8988T (cell line): ENCODE results near the gene MYRFL.
"Not testable (repeated sequence)": the region's sequence is repeated elsewhere in the genome, so short reads cannot be mapped to it uniquely, and the experiment has no call there.

ENCODE experiments used
- DNase-seq: peaks from one replicate; pipeline ENCODE4 v3.0.0; 2011

Gene MYRFL

DNA sequence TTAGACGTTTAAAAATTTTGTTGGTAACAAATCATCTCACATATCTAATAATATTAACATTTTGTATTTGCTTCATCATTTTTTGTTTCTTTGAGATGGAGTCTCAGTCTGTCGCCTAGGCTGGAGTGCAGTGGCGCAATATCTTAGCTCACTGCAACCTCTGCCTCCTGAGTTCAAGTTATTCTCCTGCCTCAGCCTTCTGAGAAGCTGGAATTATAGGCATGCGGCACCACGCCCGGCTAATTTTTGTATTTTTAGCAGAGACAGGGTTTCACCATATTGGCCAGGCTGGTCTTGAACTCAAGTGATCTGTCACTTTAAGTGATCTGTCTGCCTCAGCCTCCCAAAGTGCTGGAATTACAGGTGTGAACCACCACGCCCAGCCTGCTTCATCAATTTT lies 169.1 kb downstream of the MYRFL start:
- not testable (repeated sequence) for DNase-seq

DNA sequence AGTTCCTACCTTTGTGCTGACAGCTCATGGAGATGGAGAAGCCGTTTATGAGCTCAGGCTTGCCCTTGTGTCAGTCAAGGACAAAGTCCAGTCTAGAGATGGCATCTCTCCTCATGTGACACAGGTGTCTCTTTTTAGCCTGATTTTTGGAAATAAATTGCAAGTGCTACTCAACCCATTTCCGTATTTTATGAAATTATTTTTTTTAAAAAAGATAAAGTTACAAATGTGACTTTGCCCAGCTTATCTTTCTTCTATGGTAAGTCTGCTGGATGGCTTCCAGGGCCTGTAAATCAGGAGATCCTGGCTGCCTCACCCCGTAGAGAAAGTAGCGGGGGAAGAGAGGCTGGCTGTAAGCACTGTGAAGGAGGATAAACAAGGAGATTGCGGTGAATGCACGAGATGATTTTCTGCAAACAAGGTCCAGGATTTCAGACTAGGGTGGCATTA lies 169.7 kb downstream of the MYRFL start:
- no peak for DNase-seq

DNA sequence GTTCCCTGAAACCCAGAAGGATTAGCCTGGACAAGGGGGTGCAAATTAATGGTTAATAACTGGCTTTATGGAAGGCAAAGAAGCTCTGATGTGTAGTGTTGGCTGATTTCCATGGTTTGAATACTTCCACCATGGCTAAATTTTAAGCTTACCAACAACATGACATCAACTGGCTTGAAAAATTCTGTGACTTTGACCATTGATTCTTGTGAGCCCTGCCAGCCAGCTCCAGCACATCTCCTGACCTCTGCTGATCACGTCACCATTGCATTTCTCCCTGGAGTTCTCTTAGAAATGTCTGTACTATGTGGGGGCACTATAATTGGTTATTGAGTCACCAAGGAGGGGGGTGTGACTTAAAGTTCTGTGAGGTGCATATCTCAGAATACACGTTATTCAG lies 171.2 kb downstream of the MYRFL start:
- DNase-seq = no peak

DNA sequence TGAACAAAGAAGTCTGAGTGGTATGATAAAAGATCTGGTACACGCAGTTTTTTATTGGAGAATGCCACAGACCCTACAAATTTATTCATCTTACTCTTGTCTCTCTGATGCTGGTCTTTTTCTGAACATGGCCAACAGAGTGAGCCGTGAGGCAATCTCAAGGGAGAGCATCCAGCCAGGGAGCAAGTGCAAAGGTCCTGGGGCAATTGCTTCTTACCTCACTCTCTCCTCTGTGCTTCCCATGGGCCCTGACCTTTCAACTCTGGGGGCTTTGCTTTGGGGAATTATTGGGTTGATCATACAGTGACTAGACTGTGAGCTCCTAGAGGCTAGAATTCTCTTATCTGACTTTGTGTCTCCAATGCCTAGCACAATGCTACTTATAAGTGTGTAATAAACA lies 171.7 kb downstream of the MYRFL start:
- DNase-seq = no peak

DNA sequence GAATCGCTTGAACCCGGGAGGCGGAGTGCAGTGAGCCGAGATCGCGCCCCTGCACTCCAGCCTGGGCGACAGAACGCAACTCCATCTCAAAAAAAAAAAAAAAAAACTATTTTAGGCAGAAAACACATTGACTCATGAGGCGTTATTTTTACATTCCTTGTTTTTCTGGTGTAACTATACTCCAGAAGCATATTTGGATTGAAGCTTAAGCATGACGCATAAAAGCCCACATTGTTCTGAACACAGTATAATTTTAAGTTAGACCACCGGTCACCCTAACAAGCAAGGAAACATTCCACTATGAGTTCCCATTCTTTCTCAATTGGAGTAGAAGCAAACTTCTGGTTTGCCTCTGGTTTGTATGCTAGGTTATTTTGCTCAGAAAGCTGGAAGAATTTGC lies 173.0 kb downstream of the MYRFL start:
- no peak for DNase-seq

DNA sequence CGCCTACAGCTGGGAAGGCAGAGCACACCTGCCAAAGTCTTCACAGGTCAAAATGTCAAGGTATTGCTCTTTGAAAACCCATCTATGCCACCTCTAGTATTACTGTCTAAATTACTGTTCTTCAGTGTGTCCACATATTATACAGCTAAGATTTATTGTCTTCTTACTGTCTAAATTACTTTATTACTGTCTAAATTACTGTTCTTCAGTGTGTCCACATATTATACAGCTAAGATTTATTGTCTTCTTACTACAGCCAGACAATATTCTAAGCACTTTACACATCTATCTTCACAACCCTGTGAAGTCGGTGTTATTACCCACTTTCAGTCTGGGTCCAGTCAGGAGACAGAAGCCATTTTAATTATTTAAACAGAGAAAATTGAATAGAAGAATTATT lies 173.9 kb downstream of the MYRFL start:
- DNase-seq = no peak

DNA sequence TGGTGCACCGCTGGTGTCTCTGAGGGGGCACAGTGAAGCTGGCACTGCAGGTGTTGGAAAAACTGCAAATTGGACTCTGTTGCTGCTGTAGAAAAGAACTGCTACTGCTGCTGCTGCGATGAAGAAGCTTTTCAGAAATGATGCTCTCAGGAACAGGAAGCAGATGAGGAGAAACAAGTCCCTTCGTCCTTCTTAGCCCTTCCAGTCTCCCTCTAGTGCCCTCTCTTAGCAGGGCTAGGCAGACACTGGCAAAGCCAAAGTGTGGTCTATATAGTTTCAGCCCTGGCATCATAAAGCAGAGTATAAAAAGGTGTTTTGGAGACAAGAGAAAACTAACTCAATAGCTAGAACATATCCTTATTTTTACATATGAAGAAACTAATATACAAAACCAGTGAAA lies 174.5 kb downstream of the MYRFL start:
- DNase-seq = no peak

DNA sequence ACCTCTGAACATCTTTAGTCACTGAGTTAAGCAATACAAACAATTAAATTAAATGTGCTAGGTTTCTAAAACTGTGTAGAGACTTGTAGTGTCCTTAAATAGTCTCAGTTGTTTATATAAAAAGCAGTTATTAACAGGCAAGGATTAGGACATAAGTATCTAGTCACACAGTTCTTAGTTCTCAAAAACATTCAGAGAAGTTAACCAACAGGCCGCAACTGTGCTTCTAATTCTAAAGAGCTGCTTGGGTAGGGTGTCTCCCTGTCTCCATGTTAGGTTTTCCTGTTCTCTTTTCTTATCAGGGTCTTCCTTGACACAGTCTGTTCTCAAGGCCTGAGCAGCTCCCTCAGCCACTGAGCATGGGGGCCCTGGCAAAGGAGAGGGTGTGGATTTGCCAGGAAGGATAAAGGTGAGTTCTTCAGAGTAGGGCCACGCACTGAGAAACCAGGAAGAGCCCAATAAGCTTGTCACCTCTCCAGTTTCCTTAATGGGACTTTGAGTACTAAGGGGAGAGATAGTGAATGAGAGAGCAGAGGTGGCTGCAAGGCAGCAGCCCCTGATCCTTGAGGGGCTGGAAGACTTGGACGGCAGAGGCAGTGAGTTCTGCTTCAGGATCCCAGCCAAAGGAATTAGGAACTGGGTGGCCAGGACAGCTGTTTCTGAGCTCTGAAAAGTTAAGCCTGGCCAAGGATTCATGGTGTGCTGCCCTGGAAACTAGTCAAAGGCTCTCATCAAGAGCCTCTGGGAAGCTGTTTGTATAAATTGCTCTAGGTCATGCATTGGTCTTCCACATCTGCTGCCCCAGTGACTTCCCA lies 177.3 kb downstream of the MYRFL start:
- DNase-seq = no peak

DNA sequence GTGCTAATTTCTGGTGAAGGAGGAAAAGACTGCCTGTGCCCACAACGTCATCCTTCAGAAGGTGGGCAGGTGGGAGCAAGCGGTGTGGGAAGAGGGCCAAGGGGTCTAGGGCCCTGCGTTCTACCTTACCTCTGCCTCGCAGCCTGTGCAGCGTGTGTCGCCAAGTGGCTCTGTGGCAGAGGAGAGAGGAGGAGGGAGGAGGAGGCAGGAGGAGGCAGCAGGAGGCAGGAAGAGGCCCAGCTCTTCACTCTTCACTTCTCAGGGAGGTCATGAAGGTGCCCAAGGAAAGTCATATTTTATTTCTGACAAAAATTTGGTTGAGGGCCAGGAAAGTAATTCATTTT lies 177.9 kb downstream of the MYRFL start:
- DNase-seq = no peak

DNA sequence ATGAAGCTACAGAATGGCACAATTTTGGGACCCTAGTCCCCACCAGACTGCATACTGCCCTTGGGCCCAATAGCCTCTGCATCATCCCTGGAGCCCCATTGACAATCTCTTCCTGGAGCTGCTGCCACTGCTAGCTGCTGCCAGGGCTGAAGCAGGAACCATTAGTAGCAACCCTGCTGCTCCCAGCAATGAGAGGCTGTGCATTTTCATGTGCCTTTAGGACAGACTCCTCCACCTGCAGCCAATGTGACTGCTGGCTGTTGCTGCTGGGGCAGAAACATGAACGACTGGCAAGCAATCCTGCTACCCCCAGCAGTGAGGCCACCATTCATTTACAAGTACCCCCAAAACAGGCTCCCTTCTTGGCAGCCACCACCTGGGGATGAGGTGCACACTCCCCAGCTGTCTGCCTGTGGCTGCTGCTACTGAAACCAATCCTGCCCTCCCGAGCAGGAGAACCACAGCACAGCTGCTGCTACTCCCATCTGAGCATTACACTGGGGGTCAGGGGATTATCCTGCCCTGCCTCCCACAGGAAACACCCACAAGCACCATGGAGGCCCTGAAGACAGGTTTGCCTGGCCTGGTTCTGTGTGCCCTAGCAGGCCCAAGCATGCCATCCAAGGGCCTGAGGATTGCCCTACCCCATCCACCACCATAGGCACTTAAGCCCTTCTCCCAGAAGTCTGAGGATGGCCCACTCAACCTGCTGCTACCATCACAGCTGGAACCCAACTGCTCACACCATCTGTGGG lies 181.0 kb downstream of the MYRFL start:
- no peak for DNase-seq

DNA sequence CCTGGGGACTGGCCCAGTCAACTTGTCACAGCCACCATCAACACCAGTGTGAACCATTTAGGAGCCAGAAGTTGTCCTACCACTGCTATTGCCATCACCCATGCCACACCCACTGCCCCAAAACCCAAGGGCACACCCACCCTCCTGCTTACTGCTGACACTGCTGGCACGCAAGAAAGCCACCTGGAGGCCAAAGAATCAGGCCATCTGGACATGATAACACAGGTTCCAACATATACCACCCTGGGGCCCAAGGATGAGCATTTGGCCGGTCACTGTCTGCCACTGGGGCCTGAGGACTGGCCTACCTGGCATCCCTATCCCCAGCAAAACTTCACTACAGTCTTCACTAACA lies 181.6 kb downstream of the MYRFL start:
- no peak for DNase-seq

DNA sequence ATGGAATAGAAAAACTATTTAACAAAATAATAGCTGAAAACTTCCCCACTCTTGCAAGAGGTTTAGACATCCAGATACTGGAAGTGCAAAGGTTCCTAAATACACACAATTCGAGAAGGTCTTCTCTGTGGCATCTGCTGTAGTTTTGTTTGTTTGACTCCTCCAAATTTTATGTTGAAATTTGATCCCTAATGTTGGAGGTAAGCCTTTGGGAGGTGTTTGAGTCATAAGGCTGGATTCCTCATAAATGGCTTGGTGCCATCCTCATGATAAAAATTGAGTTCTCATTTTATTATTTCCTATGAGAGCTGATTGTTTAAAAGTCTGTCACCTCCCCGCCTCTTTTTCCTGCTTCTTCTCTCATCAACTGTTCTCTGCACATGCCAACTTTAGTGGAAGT lies 182.7 kb downstream of the MYRFL start:
- DNase-seq = no peak
